HG03520 (cell line): ENCODE results near the gene CEP112.
"Not testable (repeated sequence)": the region's sequence is repeated elsewhere in the genome, so short reads cannot be mapped to it uniquely, and the experiment has no call there.

ENCODE experiments used
- ATAC-seq: cut with Tn5 transposase; IDR thresholded peaks from one replicate; pipeline ENCODE4 v1.9.1; 2021; ENCODE audit warnings: mild to moderate bottlenecking, moderate library complexity; ENCODE audit not compliant: unreplicated experiment

CEP112 gene

DNA sequence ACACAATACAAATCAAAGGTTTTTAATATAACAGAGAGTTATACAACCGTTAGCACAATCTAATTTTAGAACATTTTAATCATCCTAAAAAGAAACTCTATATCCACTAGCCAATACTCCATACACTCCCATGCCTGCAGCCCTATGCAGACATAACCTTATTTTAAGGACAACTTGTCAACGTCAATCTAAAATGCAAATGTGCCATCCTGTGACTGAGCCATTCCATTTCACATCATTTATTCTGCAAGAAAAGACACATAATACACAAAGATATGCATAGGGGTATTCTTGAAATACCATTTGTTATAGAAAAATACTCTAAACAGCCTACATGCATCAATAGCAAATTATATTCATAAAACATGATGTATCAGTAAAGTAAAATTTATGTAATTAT is 106.7 kb downstream of the CEP112 start:
- no peak for ATAC-seq

GRCh38 chr17:66080670-66081069 is 111.3 kb downstream of the CEP112 start:
- ATAC-seq, result not testable (repeated sequence)

- ATAC-seq, result no peak
Observed at GRCh38 chr17:66076546-66077190, 115.3 kb downstream of the CEP112 start.

GRCh38 chr17:66073384-66073783 is 118.5 kb downstream of the CEP112 start:
- no peak for ATAC-seq

- ATAC-seq, result no peak
Observed at GRCh38 chr17:66063686-66064085, 128.2 kb downstream of the CEP112 start.

DNA sequence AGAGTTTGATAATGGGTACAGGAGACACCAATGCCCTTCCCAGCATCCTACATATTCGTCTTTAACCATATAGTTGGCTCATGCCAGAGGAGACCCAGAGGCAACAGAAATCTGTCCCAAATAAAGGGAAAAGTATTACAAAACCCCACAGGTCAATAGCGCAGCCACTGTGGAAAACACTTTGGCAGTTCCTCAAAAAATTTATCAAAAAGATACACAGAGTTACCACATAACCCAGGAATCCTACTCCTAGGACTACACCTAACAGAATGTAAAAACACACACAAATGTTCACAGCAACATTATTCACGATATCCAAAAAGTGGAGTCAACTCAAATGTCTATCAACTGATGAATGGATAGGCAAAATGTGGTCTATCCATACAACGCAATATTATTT is 135.8 kb downstream of the CEP112 start:
- ATAC-seq, result no peak

DNA sequence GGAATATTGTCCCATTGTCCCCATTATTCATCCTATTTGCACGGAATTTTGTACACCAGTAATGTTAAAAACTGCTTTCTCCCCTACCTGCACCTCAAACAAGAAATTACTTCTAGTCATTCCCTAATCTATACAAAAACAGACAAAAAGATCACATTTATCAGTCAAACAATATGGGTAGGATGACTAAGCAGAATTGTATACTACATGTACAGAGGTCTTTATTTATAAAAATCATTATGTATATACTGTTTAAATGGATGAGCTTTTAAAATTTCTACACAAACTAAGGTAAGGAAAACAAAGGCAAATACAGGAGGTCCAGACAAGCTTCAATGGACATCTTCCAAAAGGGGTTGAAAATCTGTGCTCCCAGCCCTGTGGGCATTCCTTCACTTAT is 137.7 kb downstream of the CEP112 start:
- ATAC-seq, result no peak

GRCh38 chr17:66044083-66044482 is 147.8 kb downstream of the CEP112 start:
- ATAC-seq, result no peak

- ATAC-seq, result no peak
Observed at GRCh38 chr17:66043419-66043818, 148.5 kb downstream of the CEP112 start.

DNA sequence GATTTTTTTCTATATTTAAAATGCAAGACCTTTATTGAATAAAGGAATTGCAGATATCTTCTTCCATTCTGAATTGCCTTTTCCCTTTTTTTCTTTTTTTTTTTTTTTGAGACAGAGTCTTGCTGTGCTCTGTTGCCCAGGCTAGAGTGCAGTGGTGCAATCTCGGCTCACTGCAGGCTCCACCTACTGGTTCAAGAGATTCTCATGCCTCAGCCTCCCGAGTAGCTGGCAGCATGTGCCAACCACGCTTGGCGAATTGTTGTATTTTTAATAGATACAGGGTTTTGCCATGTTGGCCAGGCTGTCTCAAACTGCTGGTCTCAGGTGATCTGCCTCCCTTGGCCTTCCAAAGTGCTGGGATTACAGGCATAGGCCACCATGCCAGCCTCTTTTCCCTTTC is 151.5 kb downstream of the CEP112 start:
- ATAC-seq, result no peak

DNA sequence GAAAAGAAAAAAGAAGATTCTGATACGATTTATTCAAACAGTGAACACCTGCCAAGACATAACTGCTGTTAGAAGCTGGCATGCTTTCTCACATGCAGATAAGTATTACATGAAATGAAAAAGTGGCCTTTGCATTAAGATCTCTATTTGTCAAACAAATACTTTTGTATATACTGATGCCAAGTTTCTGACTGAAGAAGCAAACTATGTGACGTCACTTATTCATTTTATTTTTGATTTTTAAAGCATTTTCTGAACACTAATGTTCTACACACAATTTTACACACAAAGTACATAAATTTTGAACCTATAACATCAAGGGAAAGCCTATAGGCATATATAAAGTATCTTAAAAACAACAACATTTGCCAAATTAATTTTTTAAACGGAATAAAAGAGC is 153.8 kb downstream of the CEP112 start:
- ATAC-seq, result no peak

- no peak for ATAC-seq
Observed at GRCh38 chr17:66037221-66037620, 154.7 kb downstream of the CEP112 start.

DNA sequence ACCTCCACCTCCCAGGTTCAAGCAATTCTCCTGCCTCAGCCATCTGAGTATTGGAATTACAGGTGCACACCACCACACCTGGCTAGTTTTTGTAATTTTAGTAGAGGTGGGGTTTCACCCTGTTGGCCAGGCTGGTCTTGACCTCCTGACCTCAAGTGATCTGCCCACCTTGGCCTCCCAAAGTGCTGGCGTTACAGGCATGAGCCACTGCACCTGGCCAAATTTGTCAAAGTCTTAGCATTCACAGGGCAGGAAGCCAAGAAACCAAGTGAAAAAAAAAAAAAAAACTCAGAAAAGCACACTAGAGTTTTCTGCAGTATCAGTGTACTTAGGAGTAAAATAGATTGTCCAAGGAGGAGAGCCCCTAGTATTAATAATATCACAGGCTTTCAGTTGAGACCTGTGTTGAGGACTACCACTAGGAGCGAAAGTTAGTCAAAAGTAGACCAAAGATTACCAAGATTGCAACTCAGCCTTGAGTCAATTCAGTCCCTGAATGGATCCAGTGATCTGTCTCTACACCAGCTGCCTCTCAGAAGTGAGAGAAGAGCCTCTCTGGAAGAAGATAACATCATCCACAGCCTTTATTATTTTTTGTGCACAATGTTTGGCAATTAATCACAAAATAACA is 159.7 kb downstream of the CEP112 start:
- peak; percentile 91 for ATAC-seq

- no peak for ATAC-seq
Observed at GRCh38 chr17:66025551-66025950, 166.4 kb downstream of the CEP112 start.

DNA sequence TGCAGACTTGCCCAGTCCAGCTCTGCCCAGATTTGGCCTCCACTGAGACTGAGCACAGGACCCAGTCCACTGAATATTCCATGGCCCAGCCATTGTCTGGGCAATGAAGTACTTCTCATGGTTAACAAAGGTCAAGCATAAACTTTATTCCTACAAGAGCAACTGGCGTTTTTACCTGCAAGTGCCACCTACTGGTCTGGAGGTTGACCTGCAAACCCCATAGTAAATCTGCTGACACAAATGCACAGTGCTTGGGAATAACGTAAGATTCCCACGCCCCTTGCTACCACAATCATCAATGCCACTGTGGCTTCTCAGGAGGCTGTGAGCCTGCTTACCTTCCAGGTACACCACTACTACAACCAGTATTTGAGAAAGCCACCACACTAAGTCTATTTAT is 170.2 kb downstream of the CEP112 start:
- ATAC-seq, result no peak

DNA sequence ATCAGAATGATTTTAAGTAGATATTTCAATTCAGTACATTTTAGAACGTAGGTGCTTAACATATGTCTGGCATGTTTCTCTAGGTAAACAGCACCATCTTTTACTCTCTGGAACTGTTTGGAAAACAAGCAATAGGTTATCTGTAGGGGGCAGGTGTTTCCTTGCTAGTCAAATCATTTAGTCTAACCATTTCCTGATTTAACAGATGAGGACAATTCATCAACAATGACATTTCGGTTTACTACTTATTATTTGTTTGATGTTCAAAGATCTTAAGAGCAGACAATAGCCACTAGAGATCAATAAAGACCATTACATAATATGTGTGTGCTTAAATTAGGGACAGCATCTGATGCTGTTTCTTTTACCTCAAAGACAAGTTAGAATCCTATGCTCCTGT is 173.1 kb downstream of the CEP112 start:
- ATAC-seq, result no peak

GRCh38 chr17:66016231-66016630 is 175.7 kb downstream of the CEP112 start:
- no peak for ATAC-seq

GRCh38 chr17:66008680-66009079 is 183.3 kb downstream of the CEP112 start:
- no peak for ATAC-seq

DNA sequence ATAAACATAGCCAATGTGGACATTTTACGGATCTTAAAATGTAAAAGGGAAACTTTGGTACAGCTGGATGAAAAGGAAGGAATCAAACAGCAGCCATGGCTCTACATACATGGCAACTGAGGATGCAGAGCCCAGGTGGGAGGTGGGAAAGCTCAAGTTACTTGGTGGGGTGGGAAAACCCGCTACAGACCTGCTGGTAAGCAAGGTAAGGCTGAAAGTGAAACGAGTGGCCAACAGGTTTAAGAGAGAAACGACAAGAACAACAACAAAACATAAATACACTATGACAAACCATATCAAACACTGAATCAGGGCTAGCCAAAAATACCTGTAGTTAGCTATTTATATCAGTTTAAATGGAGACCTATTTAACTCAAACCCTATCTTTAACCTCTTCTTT is 185.3 kb downstream of the CEP112 start:
- no peak for ATAC-seq

DNA sequence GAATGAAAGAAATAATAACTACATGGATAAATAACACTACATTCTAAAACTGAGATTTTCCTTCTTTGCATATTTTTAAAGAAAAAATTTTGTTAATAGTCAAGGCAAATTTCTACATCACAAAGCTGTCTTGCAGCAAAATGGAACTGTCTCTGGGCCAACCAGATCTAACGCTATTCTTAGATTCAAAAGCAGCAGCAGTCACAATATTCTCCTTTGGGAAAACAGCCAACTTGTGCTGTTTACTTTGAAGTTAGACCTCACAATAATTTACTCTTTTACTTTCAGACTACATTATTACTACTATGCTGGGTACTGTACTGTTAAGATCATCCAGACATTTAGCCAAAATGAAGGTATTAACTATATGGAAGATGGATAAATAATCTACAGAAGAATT is 189.1 kb downstream of the CEP112 start:
- ATAC-seq, result no peak

- no peak for ATAC-seq
Observed at GRCh38 chr17:66002063-66002585, 189.8 kb downstream of the CEP112 start.

DNA sequence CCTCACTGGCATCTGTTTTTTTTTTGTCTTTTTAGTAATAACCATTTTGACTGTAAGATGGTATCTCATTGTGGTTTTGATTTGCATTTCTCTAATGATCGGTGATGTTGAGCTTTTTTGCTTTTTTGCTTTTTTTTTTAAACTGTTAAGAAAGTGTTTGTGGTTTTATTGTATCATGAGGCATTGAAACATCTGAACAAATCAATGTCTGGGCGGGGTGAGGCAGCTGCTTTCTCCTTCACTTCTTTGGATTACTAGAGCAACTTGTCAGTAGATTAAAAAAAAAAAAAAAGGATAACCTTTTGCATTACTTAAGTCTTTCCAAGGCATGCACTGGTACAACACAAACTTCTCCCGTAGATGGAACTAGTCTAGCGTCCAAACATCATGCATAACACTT is 191.7 kb downstream of the CEP112 start:
- no peak for ATAC-seq

DNA sequence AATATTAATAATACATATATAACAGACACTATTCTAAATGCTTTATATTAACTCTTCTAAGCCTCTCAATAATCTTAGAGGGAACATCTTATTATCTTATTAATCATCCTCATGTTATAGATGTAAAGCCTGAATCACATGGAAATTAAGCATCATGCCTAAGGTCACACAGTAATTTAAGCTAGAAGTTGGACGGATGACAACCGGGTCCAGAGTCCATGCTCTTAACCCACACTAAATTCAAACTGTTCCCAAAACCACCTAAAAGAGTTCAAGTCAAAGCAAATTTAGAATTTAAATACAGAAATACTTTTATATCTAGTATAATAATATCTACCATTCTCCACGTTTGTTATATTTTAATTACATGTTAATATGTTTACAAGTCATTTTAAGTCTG is 193.3 kb downstream of the CEP112 start:
- no peak for ATAC-seq
